Limb (tissue), 2 donors: ENCODE data around the gene RIMS3.
"Not testable (repeated sequence)": the region's sequence is repeated elsewhere in the genome, so short reads cannot be mapped to it uniquely, and the experiment has no call there.

Experiments used
- DNase-seq, 2 donors: peaks; one replicate each; pipeline ENCODE4 v3.0.0-alpha.2; 2016; ENCODE audit errors: extremely low spot score in 2 of 2

RIMS3 gene

GRCh38 chr1:40633523-40633922 lies 32.0 kb downstream of the RIMS3 start:
- peak in 1 of 2 donors; percentile 1 for DNase-seq

GRCh38 chr1:40630488-40631223 lies 34.8 kb downstream of the RIMS3 start:
- peak in 1 of 2 donors; percentile 49 for DNase-seq

DNA sequence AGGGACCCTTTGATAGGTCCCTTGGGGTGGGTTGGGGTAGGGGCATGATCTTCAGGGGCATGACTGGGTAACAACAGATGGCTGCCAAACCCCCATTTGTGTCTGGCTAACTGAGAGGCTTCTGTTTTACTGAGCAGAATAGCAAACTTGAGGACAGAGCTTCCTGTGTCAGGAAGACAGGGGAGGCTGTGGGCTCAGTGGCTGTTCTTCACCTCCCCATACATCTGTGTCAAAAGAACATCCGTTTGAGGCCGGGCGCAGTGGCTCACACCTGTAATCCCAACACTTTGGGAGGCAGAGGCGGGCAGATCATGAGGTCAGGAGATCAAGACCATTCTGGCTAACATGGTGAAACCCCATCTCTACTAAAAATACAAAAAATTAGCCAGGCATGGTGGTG lies 35.9 kb downstream of the RIMS3 start:
- not testable (repeated sequence) for DNase-seq

GRCh38 chr1:40628903-40629292 lies 36.6 kb downstream of the RIMS3 start:
- DNase-seq = no peak

DNA sequence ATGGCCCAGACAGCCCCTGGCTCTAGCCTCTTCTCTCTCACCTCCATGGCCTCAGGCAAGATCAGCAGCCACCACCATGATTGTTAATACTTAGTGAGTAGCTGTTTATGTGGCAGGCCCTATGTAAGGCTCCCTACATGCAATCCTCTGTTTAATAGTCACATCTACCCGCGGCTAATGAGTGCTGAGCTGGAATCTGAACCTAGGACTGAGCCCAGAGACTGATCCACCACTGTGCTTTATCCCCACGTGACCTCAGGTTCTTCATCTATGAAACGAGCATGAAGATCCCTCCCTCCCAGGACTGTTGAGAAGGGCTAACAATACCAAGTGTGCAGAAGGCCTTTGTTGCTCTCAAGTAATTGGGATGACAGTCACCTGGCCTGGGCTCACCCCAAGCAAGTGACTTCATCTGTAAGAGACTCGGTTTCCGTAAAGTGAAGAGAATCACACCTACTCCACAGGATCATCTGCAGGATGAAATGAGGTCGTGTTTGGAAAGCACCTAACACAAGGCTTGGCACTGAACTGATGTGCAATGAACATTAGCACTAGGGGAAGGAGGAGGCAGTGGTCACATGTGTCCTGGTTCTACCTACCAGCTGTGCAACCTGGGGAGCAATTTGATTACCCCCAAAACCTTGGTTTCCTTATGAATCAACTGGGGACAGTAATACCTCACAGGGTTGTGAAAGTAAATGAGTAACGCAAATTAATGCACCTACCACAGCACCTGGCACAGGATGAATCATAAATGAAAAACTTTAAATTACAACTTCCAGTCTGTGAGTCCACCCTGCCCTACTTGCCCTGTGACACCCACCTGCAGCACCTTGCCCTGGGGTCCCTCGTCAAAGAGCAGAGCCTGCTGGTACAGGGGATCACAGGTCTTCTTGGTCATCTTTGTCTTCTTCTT lies 37.2 kb downstream of the RIMS3 start:
- DNase-seq = no peak

GRCh38 chr1:40626383-40626770 lies 39.1 kb downstream of the RIMS3 start:
- peak in 1 of 2 donors; percentile 23 for DNase-seq

DNA sequence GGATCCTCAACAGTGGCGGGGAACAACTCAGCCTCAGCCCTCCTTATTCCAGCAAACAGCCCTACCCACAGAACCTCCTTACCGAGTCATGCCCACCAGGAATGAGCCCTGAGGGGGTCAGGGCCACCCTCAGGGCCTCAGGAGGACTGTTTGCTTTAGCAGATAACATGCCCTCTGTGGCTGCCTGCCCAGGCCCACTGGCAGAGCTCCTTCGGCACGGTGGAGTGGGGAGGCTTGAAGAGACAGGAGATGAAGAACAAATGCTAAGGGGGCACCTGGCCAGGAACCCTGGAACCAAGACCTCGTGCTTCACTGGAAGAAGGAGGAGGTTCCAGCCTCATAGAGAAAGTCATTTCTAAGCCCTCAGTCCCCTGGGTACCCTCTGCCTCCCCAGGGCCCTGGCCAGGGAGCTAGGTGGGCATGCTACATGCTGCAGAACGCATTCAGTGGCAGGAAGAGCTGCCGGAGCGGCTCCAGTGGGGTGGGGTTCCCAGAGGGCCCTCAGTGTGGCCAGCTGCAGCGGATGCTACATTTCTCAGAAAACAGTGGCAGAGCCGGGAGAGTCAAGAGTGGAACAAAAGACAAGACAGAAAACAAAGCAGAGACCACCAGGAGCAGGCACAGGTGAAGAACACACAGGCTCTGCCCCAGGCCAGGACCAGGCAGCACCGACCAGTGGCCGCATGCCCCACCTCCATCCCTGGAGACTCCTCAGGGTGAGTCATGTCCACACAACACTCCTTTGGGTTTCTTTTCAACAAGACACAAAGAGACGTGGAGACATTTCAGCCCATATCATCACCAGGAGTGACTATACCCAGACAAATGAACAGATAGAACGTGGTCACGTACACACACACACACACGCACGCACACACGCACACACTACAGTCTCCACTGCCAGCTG lies 39.8 kb downstream of the RIMS3 start:
- DNase-seq = no peak

- no peak for DNase-seq
Measured at GRCh38 chr1:40625076-40625475, 40.4 kb downstream of the RIMS3 start.

DNA sequence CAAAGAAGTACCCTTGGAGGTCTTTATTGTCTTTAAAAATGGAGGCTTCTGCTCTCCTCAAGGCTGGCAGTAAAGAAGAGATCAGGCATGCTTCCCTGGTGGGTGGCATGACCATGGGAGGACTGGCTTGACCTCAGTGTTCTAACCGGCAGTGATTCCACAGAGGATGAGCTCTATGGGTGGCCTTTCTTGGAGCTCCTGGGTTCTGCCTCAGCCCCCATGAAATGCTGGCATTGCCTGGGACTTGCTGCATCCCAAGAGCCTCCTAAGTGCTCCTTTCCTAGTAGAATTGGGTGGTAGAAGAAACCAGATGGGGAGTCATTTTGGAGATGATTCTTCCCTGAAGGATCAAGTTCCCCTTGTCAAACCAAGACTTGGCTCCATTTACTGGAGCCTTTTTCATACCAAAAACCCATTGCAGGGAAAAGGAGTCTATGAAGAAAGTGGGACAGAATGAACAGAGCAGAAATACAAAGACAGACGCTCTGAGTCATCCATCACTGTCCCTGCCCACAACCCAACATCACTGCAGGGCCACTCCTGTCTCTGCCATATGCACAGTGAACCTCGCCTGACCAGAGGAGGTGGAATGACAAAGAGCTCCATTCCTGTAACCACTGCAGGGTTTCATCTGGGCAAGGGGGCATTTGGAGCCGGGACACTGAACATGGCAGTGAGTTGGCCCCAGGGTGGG lies 42.4 kb downstream of the RIMS3 start:
- no peak for DNase-seq

DNA sequence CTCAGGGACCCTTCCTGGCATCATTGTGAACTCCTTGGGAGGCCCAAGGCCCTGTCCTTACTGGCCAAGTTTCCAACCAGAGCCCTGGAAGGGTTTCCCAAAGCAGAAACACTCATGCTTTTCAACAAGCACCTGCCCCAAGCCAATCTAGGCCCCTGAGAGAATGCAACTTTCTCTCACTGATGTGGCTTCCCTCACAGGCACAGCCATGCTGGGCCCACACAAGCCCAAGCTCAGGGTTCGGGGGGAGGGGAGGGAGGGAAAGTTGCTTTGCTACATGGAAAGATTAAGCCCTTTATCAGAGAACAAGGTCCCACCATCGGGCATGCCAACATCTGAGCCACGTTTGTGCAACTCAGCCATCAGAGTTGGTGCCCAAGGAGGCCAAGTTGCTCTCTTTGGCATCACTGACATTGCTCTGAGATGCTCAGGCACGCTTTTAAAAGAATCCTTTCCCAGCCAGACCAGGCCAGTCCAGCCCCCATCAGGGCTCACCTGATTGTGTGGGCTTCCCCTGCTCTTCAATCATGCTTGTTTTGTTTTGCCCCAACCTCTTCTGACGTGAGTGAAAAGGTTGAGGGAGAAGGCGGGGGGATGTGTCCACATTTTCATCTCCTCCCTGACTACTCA lies 43.5 kb downstream of the RIMS3 start:
- no peak for DNase-seq

DNA sequence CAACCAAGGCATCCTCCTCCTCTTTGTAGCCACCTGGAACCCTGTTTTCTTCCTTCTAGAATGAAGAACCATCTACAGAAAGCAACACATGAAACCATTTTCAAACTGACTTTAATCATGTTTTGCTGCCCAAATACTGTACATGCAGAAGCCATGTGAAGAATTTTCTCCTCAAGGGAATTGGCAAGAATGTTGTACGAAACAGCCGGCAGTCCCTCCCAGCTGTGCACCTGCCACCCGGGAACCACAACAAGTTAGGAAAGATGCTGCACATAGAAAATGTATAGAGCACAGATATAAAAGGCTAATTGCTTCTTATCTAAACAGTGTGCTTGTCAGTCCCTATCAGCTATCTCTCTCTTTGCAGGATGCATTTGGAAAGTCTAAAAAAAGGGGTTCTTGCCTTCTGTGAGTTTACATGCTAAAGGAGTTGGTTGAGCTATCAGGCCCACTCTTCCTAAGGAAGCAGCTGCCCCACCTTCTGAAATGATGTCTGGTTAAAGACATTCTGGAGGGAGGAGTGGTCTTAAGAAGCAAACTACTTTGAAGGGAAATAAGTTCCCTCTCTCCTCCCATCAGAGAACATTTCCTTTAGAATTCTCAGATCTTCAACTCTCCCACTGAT lies 44.8 kb downstream of the RIMS3 start:
- no peak for DNase-seq

DNA sequence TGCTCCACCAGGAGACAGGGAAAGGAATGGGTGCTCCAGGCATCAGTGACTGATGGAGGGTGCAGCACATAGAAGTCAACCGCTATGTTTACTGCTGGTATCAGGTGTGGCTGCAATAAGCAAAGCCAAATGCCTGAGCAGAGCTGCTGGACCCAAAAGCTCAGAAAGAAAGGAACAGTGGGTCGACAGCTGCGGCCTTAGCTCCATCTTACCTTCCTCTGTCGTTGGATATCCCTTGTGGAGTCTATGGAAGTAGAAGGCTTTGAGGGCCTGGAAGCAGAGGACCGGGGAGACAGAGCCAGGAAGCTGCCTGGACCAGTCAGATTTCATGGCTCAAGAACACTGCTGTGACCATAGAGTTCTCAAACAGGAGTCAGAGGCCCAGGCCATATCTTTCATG lies 45.3 kb downstream of the RIMS3 start:
- no peak for DNase-seq

- no peak for DNase-seq
Measured at GRCh38 chr1:40618108-40618507, 47.4 kb downstream of the RIMS3 start.

DNA sequence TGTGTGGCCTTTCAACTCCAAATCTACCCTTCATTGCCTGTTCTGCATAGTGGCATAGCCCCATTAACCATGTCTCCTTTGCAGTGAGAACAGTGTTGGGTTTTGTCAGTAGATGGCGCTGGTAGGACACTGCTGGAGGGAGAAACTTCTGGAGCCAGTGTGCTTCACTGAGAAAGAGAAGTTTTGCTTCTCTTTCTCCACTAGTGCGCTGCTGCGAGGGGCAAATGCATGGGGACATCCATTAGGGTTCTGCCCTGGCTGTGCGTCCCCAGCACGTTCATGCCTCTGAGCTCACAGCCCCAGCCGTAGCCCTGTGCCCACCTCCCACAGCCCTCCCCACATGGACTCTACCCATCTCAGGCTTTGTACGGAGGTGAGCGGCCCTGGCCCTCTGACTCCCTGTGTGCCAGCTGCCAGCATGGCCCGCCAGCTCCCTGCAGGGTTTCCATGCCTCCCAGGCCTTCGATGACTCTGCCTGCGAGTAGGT lies 53.1 kb downstream of the RIMS3 start:
- DNase-seq = peak; percentile 61 to 72

DNA sequence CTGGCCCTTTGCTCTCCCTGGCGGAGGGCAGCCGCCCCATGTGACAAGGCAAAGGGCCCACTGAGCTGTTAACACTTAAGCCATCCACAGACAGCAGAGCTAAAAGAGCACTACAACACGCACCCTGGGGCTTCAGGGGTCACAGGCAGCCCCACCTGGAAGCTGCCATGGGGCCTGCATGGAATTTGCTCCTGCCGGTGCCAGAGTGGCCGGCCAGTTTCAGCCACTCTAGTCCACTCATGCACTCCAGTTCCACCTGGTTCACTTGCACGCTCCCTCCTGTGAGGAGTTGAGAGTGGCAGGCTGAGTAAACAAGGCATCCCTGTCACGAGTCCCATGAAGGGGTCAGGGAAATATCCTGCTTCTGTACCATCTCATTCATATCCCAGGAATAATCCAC lies 55.3 kb downstream of the RIMS3 start:
- no peak for DNase-seq

GRCh38 chr1:40607921-40608320 lies 57.6 kb downstream of the RIMS3 start:
- DNase-seq = no peak

- no peak for DNase-seq
Measured at GRCh38 chr1:40606978-40607377, 58.5 kb downstream of the RIMS3 start.

GRCh38 chr1:40606194-40606593 lies 59.3 kb downstream of the RIMS3 start:
- no peak for DNase-seq

GRCh38 chr1:40599926-40600325 lies 65.6 kb downstream of the RIMS3 start:
- no peak for DNase-seq

- DNase-seq = no peak
Measured at GRCh38 chr1:40595623-40596022, 69.9 kb downstream of the RIMS3 start.
